ENCODE results near the gene RPUSD1. TPM values are rescaled to one million over a fixed set of nuclear protein-coding genes. Genes with fewer than 3 reads are reported as not detected.
"Not testable (repeated sequence)": the region's sequence is repeated elsewhere in the genome, so short reads cannot be mapped to it uniquely, and the experiment has no call there.

The RPUSD1 gene
- total RNA-seq, 1 donor from 2014 or later: 14.2 TPM

GRCh38 chr16:777826-778225 is 10.4 kb downstream of the RPUSD1 start:
- intact Hi-C loops (cut with DNase I): no loop called here
- H3K4me1 ChIP-seq: no peaks in the 10 kb centered on the region

GRCh38 chr16:776824-777223 is 11.4 kb downstream of the RPUSD1 start:
- TF ChIP-seq CTCF (IDR thresholded peaks at IDR 0.05): no peak
- ATAC-seq: no peak
- intact Hi-C loops (cut with DNase I): no loop called here
- Histone ChIP-seq H3K9me3 (no peaks in the 10 kb centered on the region), H3K27me3 (peaks cover 8% of the 10 kb centered on the region), H3K36me3 (no peaks in the 10 kb centered on the region), H3K4me1 (no peaks in the 10 kb centered on the region), H3K4me3 (no peak overlapping the region), H3K27ac (no peak overlapping the region)
- DNase-seq: no peak

More at GRCh38 chr16:777826-778225, 10.4 kb downstream of the RPUSD1 start:
- Histone ChIP-seq H3K9me3 (no peaks in the 10 kb centered on the region), H3K27me3 (peaks cover 17% of the 10 kb centered on the region), H3K36me3 (no peaks in the 10 kb centered on the region), H3K4me3 (no peak overlapping the region), H3K27ac (no peak overlapping the region)
- TF ChIP-seq CTCF (IDR thresholded peaks at IDR 0.05): no peak
- DNase-seq: no peak
- no peak for ATAC-seq

GRCh38 chr16:776298-776697 is 11.9 kb downstream of the RPUSD1 start:
- H3K36me3 ChIP-seq; H3K27me3 ChIP-seq; ATAC-seq; H3K27ac ChIP-seq; intact Hi-C loops (cut with DNase I); DNase-seq; H3K4me1 ChIP-seq; H3K9me3 ChIP-seq; H3K4me3 ChIP-seq: not testable (repeated sequence)

GRCh38 chr16:775236-775796 is 12.9 kb downstream of the RPUSD1 start:
- intact Hi-C loops (cut with DNase I): no loop called here
- ATAC-seq (no peak), DNase-seq (no peak)
- no peaks in the 10 kb centered on the region for H3K4me1 ChIP-seq
- H3K27me3 ChIP-seq: peaks cover 8% of the 10 kb centered on the region
- no peak overlapping the region for H3K4me3 ChIP-seq
- no peak overlapping the region for H3K27ac ChIP-seq
- no peaks in the 10 kb centered on the region for H3K36me3 ChIP-seq
- no peaks in the 10 kb centered on the region for H3K9me3 ChIP-seq
- TF ChIP-seq CTCF (IDR thresholded peaks at IDR 0.05): no peak

GRCh38 chr16:774086-775001 is 13.8 kb downstream of the RPUSD1 start:
- intact Hi-C loops (cut with DNase I): no loop called here
- no peaks in the 10 kb centered on the region for H3K9me3 ChIP-seq

More at GRCh38 chr16:774086-775001, 13.8 kb downstream of the RPUSD1 start:
- DNase-seq (no peak), ATAC-seq (no peak)
- Histone ChIP-seq H3K4me3 (no peak overlapping the region), H3K36me3 (no peaks in the 10 kb centered on the region), H3K27me3 (peaks cover 4% of the 10 kb centered on the region), H3K27ac (no peak overlapping the region), H3K4me1 (no peaks in the 10 kb centered on the region)
- TF ChIP-seq CTCF (IDR thresholded peaks at IDR 0.05): no peak
